HCT116 (cell line): Measurements from ENCODE around the gene CBX4.

Source experiments
- EGR1 ChIP-seq: IDR thresholded peaks from 2 replicates; pipeline ENCODE4 v1.6.1; 2012; ENCODE audit warnings: low read depth
- ELF1 ChIP-seq: IDR thresholded peaks from 2 replicates; pipeline ENCODE4 v1.6.1; 2012; ENCODE audit warnings: low read depth, borderline replicate concordance
- EZH2 ChIP-seq: fragments of 200-600 bp; sonication (generic); IDR thresholded peaks from 2 replicates; pipeline ENCODE4 v1.6.1; 2017; ENCODE audit warnings: antibody characterized with exemption, mixed run types
- EZH2phosphoT487 ChIP-seq: fragments of 200-600 bp; IDR thresholded peaks from 2 replicates; pipeline ENCODE4 v1.6.1; 2018; ENCODE audit warnings: antibody characterized with exemption, borderline replicate concordance
- FOSL1 ChIP-seq: IDR thresholded peaks from 2 replicates; pipeline ENCODE4 v1.6.1; 2012; ENCODE audit warnings: low read depth
- POLR2A ChIP-seq: IDR thresholded peaks from 2 replicates; pipeline ENCODE4 v1.7.0; 2011; ENCODE audit warnings: borderline replicate concordance; ENCODE audit not compliant: insufficient read depth, insufficient read length; ENCODE audit errors: extremely low read depth
- POLR2AphosphoS5 ChIP-seq: IDR thresholded peaks from 2 replicates; pipeline ENCODE4 v1.6.1; 2011; ENCODE audit warnings: mild to moderate bottlenecking, low read depth, low read length, moderate library complexity
- RAD21 ChIP-seq: IDR thresholded peaks from 2 replicates; pipeline ENCODE4 v1.6.1; 2012; ENCODE audit warnings: low read depth, mild to moderate bottlenecking
- SP1 ChIP-seq: IDR thresholded peaks from 2 replicates; pipeline ENCODE4 v1.6.1; 2012; ENCODE audit warnings: low read depth
- TCF7L2 ChIP-seq: IDR thresholded peaks from 2 replicates; pipeline ENCODE4 v1.7.0; 2011; ENCODE audit warnings: borderline replicate concordance, inconsistent platforms; ENCODE audit not compliant: insufficient read depth, insufficient read length; ENCODE audit errors: extremely low read depth
- YY1 ChIP-seq: IDR thresholded peaks from 2 replicates; pipeline ENCODE4 v1.6.1; 2011; ENCODE audit warnings: low read length, low read depth, moderate library complexity, mild to moderate bottlenecking; ENCODE audit not compliant: insufficient replicate concordance; ENCODE audit errors: extremely low read depth
- TF ChIP-seq, protein P1 (sequence below), 3 experiments: fragments of 200-600 bp in 1 of 3; sonication (generic) in 1 of 3; IDR thresholded peaks in 2 of 3; conservative IDR thresholded peaks in 1 of 3; 2 replicates each; pipeline ENCODE4 v1.5.1; 2012 to 2017; ENCODE audit warnings: low read depth in 2 of 3, low read length in 2 of 3, antibody characterized with exemption in 1 of 3, borderline replicate concordance in 1 of 3, control low read depth in 1 of 3, mild to moderate bottlenecking in 1 of 3, mixed read lengths in 1 of 3, mixed run types in 1 of 3, moderate library complexity in 1 of 3; ENCODE audit not compliant: insufficient read depth in 1 of 3
- TF ChIP-seq, protein P2 (sequence below): IDR thresholded peaks from 2 replicates; pipeline ENCODE4 v1.6.1; 2012; ENCODE audit warnings: low read depth
- TF ChIP-seq, protein P3 (sequence below): IDR thresholded peaks from 2 replicates; pipeline ENCODE4 v1.6.1; 2012

DNA sequence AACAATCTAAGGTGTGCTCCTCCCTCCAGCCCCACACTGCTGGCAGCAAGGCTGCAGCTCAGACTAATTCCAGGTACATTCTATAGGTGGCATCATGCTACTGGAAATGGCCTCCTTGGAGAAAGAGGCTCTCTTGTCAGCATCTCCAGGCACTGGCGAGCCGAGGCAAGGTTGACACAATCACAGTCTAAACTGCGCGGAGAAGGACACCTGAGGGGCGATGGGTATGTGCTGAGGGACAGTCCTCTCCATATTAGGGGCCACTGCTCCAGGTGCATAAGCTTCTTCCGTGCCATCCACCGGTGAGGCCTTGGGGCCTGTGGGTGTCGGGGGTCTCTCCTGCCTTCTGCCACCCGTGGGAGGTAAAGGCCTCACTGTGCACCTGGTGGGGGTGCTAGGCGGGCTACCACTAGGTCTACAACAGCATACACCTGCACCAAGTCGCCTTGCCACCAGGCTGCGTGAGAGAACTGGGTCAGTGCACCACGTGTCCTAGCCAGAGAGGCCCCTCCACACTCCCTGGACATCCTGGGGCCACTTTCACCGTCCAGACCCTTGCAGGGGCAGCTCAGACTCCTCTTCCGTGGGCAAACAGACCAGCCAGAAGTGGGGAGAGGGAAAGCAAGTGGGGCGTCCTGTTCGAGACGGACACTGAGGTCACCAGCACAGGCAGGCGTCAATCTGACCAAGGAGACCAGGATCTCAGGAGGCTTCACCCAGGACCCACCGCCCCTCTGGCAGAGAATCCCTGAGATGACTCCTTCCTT is 30.3 kb downstream of the CBX4 start:
- TF ChIP-seq EGR1 = no peak
- no peak for TF ChIP-seq FOSL1
- TF ChIP-seq, protein P1, sequence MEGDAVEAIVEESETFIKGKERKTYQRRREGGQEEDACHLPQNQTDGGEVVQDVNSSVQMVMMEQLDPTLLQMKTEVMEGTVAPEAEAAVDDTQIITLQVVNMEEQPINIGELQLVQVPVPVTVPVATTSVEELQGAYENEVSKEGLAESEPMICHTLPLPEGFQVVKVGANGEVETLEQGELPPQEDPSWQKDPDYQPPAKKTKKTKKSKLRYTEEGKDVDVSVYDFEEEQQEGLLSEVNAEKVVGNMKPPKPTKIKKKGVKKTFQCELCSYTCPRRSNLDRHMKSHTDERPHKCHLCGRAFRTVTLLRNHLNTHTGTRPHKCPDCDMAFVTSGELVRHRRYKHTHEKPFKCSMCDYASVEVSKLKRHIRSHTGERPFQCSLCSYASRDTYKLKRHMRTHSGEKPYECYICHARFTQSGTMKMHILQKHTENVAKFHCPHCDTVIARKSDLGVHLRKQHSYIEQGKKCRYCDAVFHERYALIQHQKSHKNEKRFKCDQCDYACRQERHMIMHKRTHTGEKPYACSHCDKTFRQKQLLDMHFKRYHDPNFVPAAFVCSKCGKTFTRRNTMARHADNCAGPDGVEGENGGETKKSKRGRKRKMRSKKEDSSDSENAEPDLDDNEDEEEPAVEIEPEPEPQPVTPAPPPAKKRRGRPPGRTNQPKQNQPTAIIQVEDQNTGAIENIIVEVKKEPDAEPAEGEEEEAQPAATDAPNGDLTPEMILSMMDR (IDR thresholded peaks at IDR 0.05 in 2 of 3, conservative IDR thresholded peaks at IDR 0.05 in 1 of 3; ENCODE audit: borderline replicate concordance in 1 of 3, insufficient read depth in 1 of 3, low read depth in 2 of 3, low read length in 2 of 3) = peak; percentile 47 to 89 (median 67)
- TF ChIP-seq, protein P2, sequence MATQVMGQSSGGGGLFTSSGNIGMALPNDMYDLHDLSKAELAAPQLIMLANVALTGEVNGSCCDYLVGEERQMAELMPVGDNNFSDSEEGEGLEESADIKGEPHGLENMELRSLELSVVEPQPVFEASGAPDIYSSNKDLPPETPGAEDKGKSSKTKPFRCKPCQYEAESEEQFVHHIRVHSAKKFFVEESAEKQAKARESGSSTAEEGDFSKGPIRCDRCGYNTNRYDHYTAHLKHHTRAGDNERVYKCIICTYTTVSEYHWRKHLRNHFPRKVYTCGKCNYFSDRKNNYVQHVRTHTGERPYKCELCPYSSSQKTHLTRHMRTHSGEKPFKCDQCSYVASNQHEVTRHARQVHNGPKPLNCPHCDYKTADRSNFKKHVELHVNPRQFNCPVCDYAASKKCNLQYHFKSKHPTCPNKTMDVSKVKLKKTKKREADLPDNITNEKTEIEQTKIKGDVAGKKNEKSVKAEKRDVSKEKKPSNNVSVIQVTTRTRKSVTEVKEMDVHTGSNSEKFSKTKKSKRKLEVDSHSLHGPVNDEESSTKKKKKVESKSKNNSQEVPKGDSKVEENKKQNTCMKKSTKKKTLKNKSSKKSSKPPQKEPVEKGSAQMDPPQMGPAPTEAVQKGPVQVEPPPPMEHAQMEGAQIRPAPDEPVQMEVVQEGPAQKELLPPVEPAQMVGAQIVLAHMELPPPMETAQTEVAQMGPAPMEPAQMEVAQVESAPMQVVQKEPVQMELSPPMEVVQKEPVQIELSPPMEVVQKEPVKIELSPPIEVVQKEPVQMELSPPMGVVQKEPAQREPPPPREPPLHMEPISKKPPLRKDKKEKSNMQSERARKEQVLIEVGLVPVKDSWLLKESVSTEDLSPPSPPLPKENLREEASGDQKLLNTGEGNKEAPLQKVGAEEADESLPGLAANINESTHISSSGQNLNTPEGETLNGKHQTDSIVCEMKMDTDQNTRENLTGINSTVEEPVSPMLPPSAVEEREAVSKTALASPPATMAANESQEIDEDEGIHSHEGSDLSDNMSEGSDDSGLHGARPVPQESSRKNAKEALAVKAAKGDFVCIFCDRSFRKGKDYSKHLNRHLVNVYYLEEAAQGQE = no peak
- TF ChIP-seq POLR2AphosphoS5 = no peak
- peak; percentile 97 for TF ChIP-seq RAD21
- no peak for TF ChIP-seq EZH2phosphoT487
- TF ChIP-seq, protein P3, sequence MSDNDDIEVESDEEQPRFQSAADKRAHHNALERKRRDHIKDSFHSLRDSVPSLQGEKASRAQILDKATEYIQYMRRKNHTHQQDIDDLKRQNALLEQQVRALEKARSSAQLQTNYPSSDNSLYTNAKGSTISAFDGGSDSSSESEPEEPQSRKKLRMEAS = no peak
- TF ChIP-seq POLR2A = no peak
- TF ChIP-seq TCF7L2 = no peak
- TF ChIP-seq YY1 = no peak
- no peak for TF ChIP-seq EZH2
- TF ChIP-seq SP1 = no peak
- no peak for TF ChIP-seq ELF1
